Measurements from ENCODE around the gene CCDC148.

The CCDC148 gene

GRCh38 chr2:158432117-158432516 is 24.4 kb downstream of the CCDC148 start:
- no peak overlapping the region for H3K9ac ChIP-seq (ENCODE audit: low read length)
- H3K9me3 ChIP-seq (ENCODE audit: insufficient read depth, low read length), result no peaks in the 10 kb centered on the region
- no peak overlapping the region for H2AFZ ChIP-seq (ENCODE audit: low read depth, low read length, severe bottlenecking)
- no peaks in the 10 kb centered on the region for H3F3A ChIP-seq (ENCODE audit: insufficient read depth)
- H4K20me1 ChIP-seq (ENCODE audit: low read depth, low read length), result no peaks in the 10 kb centered on the region
- H3K79me2 ChIP-seq (ENCODE audit: insufficient read depth, low read length), result no peaks in the 10 kb centered on the region
- H3K36me3 ChIP-seq (ENCODE audit: low read length), result no peaks in the 10 kb centered on the region; the same call in 1 of the 2 replicates
- H3K9me2 ChIP-seq (replicated peaks; ENCODE audit: insufficient read depth, low read length), result no peaks in the 10 kb centered on the region
- H3K4me2 ChIP-seq (ENCODE audit: low read depth, low read length, poor library complexity, severe bottlenecking), result no peak overlapping the region
- no peak for TF ChIP-seq CTCF (IDR thresholded peaks at IDR 0.05; ENCODE audit: insufficient read depth, low read length, poor library complexity, severe bottlenecking)
- no peak for TF ChIP-seq EZH2phosphoT487 (conservative IDR thresholded peaks at IDR 0.05; ENCODE audit: low read length)
- no peak overlapping the region for H3K27ac ChIP-seq (ENCODE audit: low read depth, low read length)
- H3K4me3 ChIP-seq (ENCODE audit: insufficient read depth, low read length, poor library complexity, severe bottlenecking), result no peak overlapping the region
- no peaks in the 10 kb centered on the region for H3K27me3 ChIP-seq (ENCODE audit: low read length)

GRCh38 chr2:158414538-158414937 is 42.0 kb downstream of the CCDC148 start:
- Histone ChIP-seq H2AFZ (ENCODE audit: low read depth, low read length, severe bottlenecking) (no peak overlapping the region), H3K27ac (ENCODE audit: low read depth, low read length) (no peak overlapping the region), H4K20me1 (ENCODE audit: low read depth, low read length) (no peaks in the 10 kb centered on the region), H3K4me2 (ENCODE audit: low read depth, low read length, poor library complexity, severe bottlenecking) (no peak overlapping the region), H3K79me2 (ENCODE audit: insufficient read depth, low read length) (no peaks in the 10 kb centered on the region), H3F3A (ENCODE audit: insufficient read depth) (no peaks in the 10 kb centered on the region), H3K36me3 (ENCODE audit: low read length) (no peaks in the 10 kb centered on the region), H3K4me3 (ENCODE audit: insufficient read depth, low read length, poor library complexity, severe bottlenecking) (no peak overlapping the region), H3K27me3 (ENCODE audit: low read length) (no peaks in the 10 kb centered on the region), H3K9me3 (ENCODE audit: insufficient read depth, low read length) (no peaks in the 10 kb centered on the region), H3K9me2 (replicated peaks; ENCODE audit: insufficient read depth, low read length) (no peaks in the 10 kb centered on the region), H3K9ac (ENCODE audit: low read length) (no peak overlapping the region)
- TF ChIP-seq CTCF (IDR thresholded peaks at IDR 0.05; ENCODE audit: insufficient read depth, low read length, poor library complexity, severe bottlenecking) (no peak), EZH2phosphoT487 (conservative IDR thresholded peaks at IDR 0.05; ENCODE audit: low read length) (no peak)

- Histone ChIP-seq H3K79me2 (ENCODE audit: insufficient read depth, low read length) (no peaks in the 10 kb centered on the region), H3K9me3 (ENCODE audit: insufficient read depth, low read length) (no peaks in the 10 kb centered on the region), H3K4me2 (ENCODE audit: low read depth, low read length, poor library complexity, severe bottlenecking) (no peak overlapping the region), H3K4me3 (ENCODE audit: insufficient read depth, low read length, poor library complexity, severe bottlenecking) (no peak overlapping the region), H3K9ac (ENCODE audit: low read length) (no peak overlapping the region), H3K36me3 (ENCODE audit: low read length) (no peaks in the 10 kb centered on the region), H3K9me2 (replicated peaks; ENCODE audit: insufficient read depth, low read length) (no peaks in the 10 kb centered on the region), H4K20me1 (ENCODE audit: low read depth, low read length) (no peaks in the 10 kb centered on the region), H3K27me3 (ENCODE audit: low read length) (no peaks in the 10 kb centered on the region), H3F3A (ENCODE audit: insufficient read depth) (no peaks in the 10 kb centered on the region), H2AFZ (ENCODE audit: low read depth, low read length, severe bottlenecking) (no peak overlapping the region), H3K27ac (ENCODE audit: low read depth, low read length) (no peak overlapping the region)
- TF ChIP-seq EZH2phosphoT487 (conservative IDR thresholded peaks at IDR 0.05; ENCODE audit: low read length) (no peak), CTCF (IDR thresholded peaks at IDR 0.05; ENCODE audit: insufficient read depth, low read length, poor library complexity, severe bottlenecking) (no peak)
These were observed 43.0 kb downstream of the CCDC148 start for GRCh38 chr2:158413581-158413980.
